Heart left ventricle (tissue), 16 donors: Measurements from ENCODE around the gene PALLD. TPM values are rescaled to one million over a fixed set of nuclear protein-coding genes. Genes with fewer than 3 reads are reported as not detected.

Experiments used
- ATAC-seq, 4 donors: fragments of 200-7000 bp; cut with Tn5 transposase; one replicate each; pipeline ENCODE4 v1.9.1; 2020 to 2022; ENCODE audit warnings: moderate library complexity in 4 of 4, mild to moderate bottlenecking in 3 of 4, moderate number of reproducible peaks in 1 of 4
- DNase-seq, 5 donors: peaks; one replicate each; pipeline ENCODE4 v3.0.0-alpha.2; 2020
- H3K27ac ChIP-seq, 12 donors: fragments of 200-600 bp; sonication (generic) in 4 of 12; one replicate each; pipeline versions ENCODE4 v1.5.0 to v1.8.0; 2016 to 2022; ENCODE audit warnings: mild to moderate bottlenecking in 2 of 12
- H3K27me3 ChIP-seq, 9 donors: fragments of 200-600 bp; sonication (generic) in 2 of 9; one replicate each; pipeline versions ENCODE4 v1.5.1 to v1.8.0; 2016 to 2022; ENCODE audit warnings: mild to moderate bottlenecking in 3 of 9
- H3K36me3 ChIP-seq, 9 donors: fragments of 200-600 bp; sonication (generic) in 2 of 9; one replicate each; pipeline versions ENCODE4 v1.5.0 to v1.8.0; 2018 to 2022; ENCODE audit warnings: mild to moderate bottlenecking in 2 of 9
- H3K4me1 ChIP-seq, 12 donors: fragments of 200-600 bp; sonication (generic) in 4 of 12; one replicate each; pipeline versions ENCODE4 v1.5.0 to v1.8.0; 2016 to 2022; ENCODE audit warnings: mild to moderate bottlenecking in 3 of 12
- H3K4me3 ChIP-seq, 12 donors: fragments of 200-600 bp; sonication (generic) in 4 of 12; one replicate each; pipeline versions ENCODE4 v1.5.0 to v1.8.0; 2017 to 2022; ENCODE audit warnings: mild to moderate bottlenecking in 9 of 12, moderate library complexity in 4 of 12
- H3K9me3 ChIP-seq, 12 donors: fragments of 200-600 bp; sonication (generic) in 4 of 12; one replicate each; pipeline versions ENCODE4 v1.5.0 to v1.8.0; 2016 to 2022; ENCODE audit warnings: mild to moderate bottlenecking in 1 of 12
- CTCF ChIP-seq, 12 donors: fragments of 200-600 bp; sonication (generic) in 4 of 12; IDR thresholded peaks; one replicate each; pipeline versions ENCODE4 v1.5.0 to v1.8.0; 2018 to 2022; ENCODE audit warnings: antibody characterized with exemption in 12 of 12, mild to moderate bottlenecking in 5 of 12
- POLR2A ChIP-seq, 2 donors: fragments of 450-650 bp; IDR thresholded peaks; one replicate each; pipeline ENCODE4 v1.6.1; 2017; ENCODE audit warnings: antibody characterized with exemption in 2 of 2, mild to moderate bottlenecking in 2 of 2, moderate library complexity in 2 of 2
- WGBS, 4 donors: extraction: QIAGEN DNeasy Blood & Tissue Kit in 2 of 4; methylation state at CpG; one replicate each; pipeline versions ENCODE4 v1.1.5 to v1.1.7; 2013 to 2018; 5-methylcytosine and 5-hydroxymethylcytosine counted together
- intact Hi-C, 10 donors: fragments of 100-400 bp; cut with DNase I; formaldehyde crosslinking; loops; one replicate each; pipeline versions ENCODE4 v1.11.1 to v1.14.2; 2022
- polyA plus RNA-seq, 2 donors: library from polyadenylated mRNA; stranded (reverse); fragments of 200-250 nt; gene quantifications; one replicate each; pipeline ENCODE4 v1.2.3, GENCODE V29; 2013
- total RNA-seq, 9 donors: library from RNA; depleted of rRNA in 2 of 9; stranded (reverse); fragments of >200 nt in 2 of 9; fragmentation: NEBNext Ultra II Directional in 3 of 9; extraction: Animal tissue kit (Norgen Biotek cat#: 25700) in 3 of 9; gene quantifications; one replicate each; pipeline versions ENCODE4 v1.1.0 to v1.2.4, GENCODE V29; 2016 to 2023
- donor health status: ischemic (EF 13 %, LVEDD 7.1; RV severe dilation, severe dysfunction).
- donor health status: healthy with polysubstance abuse.
- donor health status: DM: no; HTN: yes; CAD: no.
- donor health status: DM: no; HTN: no; CAD: no.
- donor health status: ischemic (EF 25% LVEDD 6.9; RV normal size, moderate dysfunction).
- donor health status: ischemic (EF 25% LVEDD 5.7; RV mildly dilated, moderate dysfunction).
- donor health status: healthy.
- donor health status: DM: yes; HTN: yes; CAD: no.
- donor health status: ischemic (EF 35%, LVEDD 5.7; RV mildly dilated, moderate dysfunction).
- donor health status: nonischemic (EF 11% LVEDD 7.7; RV severe dilation, severe dysfunction).
- donor health status: DM: yes; HTN: yes; CAD: no.
- donor health status: PGD.
- donor health status: ischemic (EF 29% LVEDD 5.4; RV normal size, mild dysfunction).
- donor health status: nonischemic (EF 23%, LVEDD 6.1; RV moderate dilation, normal function).

The PALLD gene
- total and polyA plus RNA-seq, 11 donors: 193 to 1,428 (median 1,015) TPM

- no peaks in the 10 kb centered on the region for H3K27me3 ChIP-seq
- intact Hi-C loops: no loop called here
- peak overlapping the region in 10 of 12 donors; percentile 31 to 89 (median 50) for H3K27ac ChIP-seq
- DNase-seq: no peak
- H3K36me3 ChIP-seq: no peaks in the 10 kb centered on the region
- WGBS, 4 donors: 55 to 60% (median 58%) methylated on average over 9 of the region's 9 CpGs
- peaks cover 0 to 39% (median 16%) of the 10 kb centered on the region in 12 donors for H3K4me1 ChIP-seq
- peak in 1 of 4 donors; percentile 37 for ATAC-seq
- no peak overlapping the region for H3K4me3 ChIP-seq
- no peaks in the 10 kb centered on the region for H3K9me3 ChIP-seq
- no peak for TF ChIP-seq POLR2A (IDR thresholded peaks at IDR 0.05)
These were observed 315.2 kb downstream of the PALLD start for GRCh38 chr4:168811786-168812651.

- 72 to 81% (median 72%) methylated on average over 6 of the region's 6 CpGs for WGBS, 4 donors
- H3K36me3 ChIP-seq: no peaks in the 10 kb centered on the region
- peak overlapping the region in 9 of 12 donors; percentile 31 to 89 (median 50) for H3K27ac ChIP-seq
- H3K9me3 ChIP-seq: no peaks in the 10 kb centered on the region
- H3K4me1 ChIP-seq: peaks cover 0 to 47% (median 23%) of the 10 kb centered on the region in 12 donors
- H3K4me3 ChIP-seq: no peak overlapping the region
- intact Hi-C loops: no loop called here
- ATAC-seq: no peak
- TF ChIP-seq POLR2A (IDR thresholded peaks at IDR 0.05) (no peak), CTCF (IDR thresholded peaks at IDR 0.05) (no peak)
- no peak for DNase-seq
- H3K27me3 ChIP-seq: no peaks in the 10 kb centered on the region
These were observed 316.0 kb downstream of the PALLD start for GRCh38 chr4:168812806-168813205.

GRCh38 chr4:168813890-168814289 lies 317.0 kb downstream of the PALLD start:
- TF ChIP-seq CTCF (IDR thresholded peaks at IDR 0.05) (no peak), POLR2A (IDR thresholded peaks at IDR 0.05) (no peak)
- H3K4me1 ChIP-seq: peaks cover 0 to 50% (median 24%) of the 10 kb centered on the region in 12 donors
- H3K36me3 ChIP-seq: no peaks in the 10 kb centered on the region
- H3K4me3 ChIP-seq: no peak overlapping the region
- H3K9me3 ChIP-seq: no peaks in the 10 kb centered on the region
- ATAC-seq (no peak), DNase-seq (no peak)
- H3K27me3 ChIP-seq: no peaks in the 10 kb centered on the region
- intact Hi-C loops: loop anchor here in 1 of 10 donors (2.0 kb wide), 1 partner anchor 17 kb away; no protein-coding TSS in a partner anchor
- H3K27ac ChIP-seq: peak overlapping the region in 7 of 12 donors; percentile 20 to 89 (median 35)
- 65 to 73% (median 70%) methylated on average over 3 of the region's 3 CpGs for WGBS, 4 donors

- Histone ChIP-seq H3K27me3 (no peaks in the 10 kb centered on the region), H3K36me3 (no peaks in the 10 kb centered on the region), H3K4me1 (peaks cover 0 to 53% (median 27%) of the 10 kb centered on the region in 12 donors), H3K27ac (peak overlapping the region; percentile 22 to 89 (median 82)), H3K4me3 (no peak overlapping the region), H3K9me3 (no peaks in the 10 kb centered on the region)
- ATAC-seq (peak in 1 of 4 donors; percentile 34), DNase-seq (no peak)
- TF ChIP-seq CTCF (IDR thresholded peaks at IDR 0.05): no peak
- no peak for TF ChIP-seq POLR2A (IDR thresholded peaks at IDR 0.05)
- WGBS, 4 donors: 57 to 60% (median 59%) methylated on average over 13 of the region's 13 CpGs
- intact Hi-C loops: loop anchor here in 2 of 10 donors (2.0 kb wide), 3 partner anchors 15 to 19 kb away; no protein-coding TSS in a partner anchor
These were observed 318.8 kb downstream of the PALLD start for GRCh38 chr4:168815379-168816345.
